H1 (cell line): ENCODE data around the gene MPPE1. TPM values are rescaled to one million over a fixed set of nuclear protein-coding genes. Genes with fewer than 3 reads are reported as not detected.

Experiments used
- CTCF ChIA-PET: fragments of 300-600 bp; sonication (Branson Sonifier 250); formaldehyde crosslinking; loops from one replicate; lab custom pipeline; 2021; ENCODE audit not compliant: partially characterized antibody; lab: Charles Lee
- POLR2A ChIA-PET: fragments of 300-600 bp; sonication (Branson Sonifier 250); formaldehyde crosslinking; loops from one replicate; lab custom pipeline; 2021; ENCODE audit warnings: inconsistent platforms; ENCODE audit not compliant: partially characterized antibody; lab: Charles Lee
- DNase-seq, 2 experiments: peaks; one replicate each; pipeline versions ENCODE4 v3.0.0 to v3.0.0-alpha.2; 2010 to 2022; ENCODE audit warnings: low spot score in 2 of 2, low read depth in 1 of 2, mixed read lengths in 1 of 2
- FAIRE-seq: peaks from 2 replicates; lab custom pipeline; 2011; peaks lifted over from hg19 to GRCh38; lab: Jason Lieb, UNC
- H2AFZ ChIP-seq: 2 replicates; pipeline ENCODE4 v1.8.1; 2012; ENCODE audit warnings: low read length, inconsistent platforms
- H2AK5ac ChIP-seq: 2 replicates; pipeline ENCODE4 v1.6.1; 2013; ENCODE audit warnings: low read depth, low read length
- H2BK120ac ChIP-seq: replicated peaks from 2 replicates; pipeline ENCODE3; 2013; ENCODE audit warnings: low read depth, low read length, inconsistent platforms
- H2BK12ac ChIP-seq: 2 replicates; pipeline ENCODE4 v1.6.1; 2013; ENCODE audit warnings: low read depth, low read length
- H2BK15ac ChIP-seq: 2 replicates; pipeline ENCODE4 v1.6.1; 2013; ENCODE audit warnings: low read length
- H2BK20ac ChIP-seq: 2 replicates; pipeline ENCODE4 v1.6.1; 2013; ENCODE audit warnings: low read length
- H2BK5ac ChIP-seq: 2 replicates; pipeline ENCODE4 v1.6.1; 2013; ENCODE audit warnings: low read depth, low read length
- H3K14ac ChIP-seq: 2 replicates; pipeline ENCODE4 v1.6.1; 2013; ENCODE audit warnings: inconsistent platforms; ENCODE audit not compliant: insufficient read length
- H3K18ac ChIP-seq: 2 replicates; pipeline ENCODE4 v1.6.1; 2013; ENCODE audit warnings: low read length; ENCODE audit errors: extremely low read depth
- H3K23ac ChIP-seq: 2 replicates; pipeline ENCODE4 v1.6.1; 2013; ENCODE audit warnings: inconsistent platforms; ENCODE audit not compliant: insufficient read length
- H3K23me2 ChIP-seq: 2 replicates; pipeline ENCODE4 v1.6.1; 2013; ENCODE audit warnings: low read depth, low read length
- H3K27ac ChIP-seq: 2 replicates; pipeline ENCODE4 v1.6.1; 2011; ENCODE audit warnings: low read depth, low read length, inconsistent platforms
- H3K27me3 ChIP-seq, 4 experiments: replicated peaks in 1 of 4; 1 replicate in 1 of 4; 2 replicates in 3 of 4; pipeline versions ENCODE4 v1.6.1 to v1.8.1; 2011 to 2013; ENCODE audit warnings: low read length in 3 of 4, mild to moderate bottlenecking in 3 of 4, inconsistent platforms in 2 of 4, mixed read lengths in 2 of 4, moderate library complexity in 1 of 4; ENCODE audit not compliant: control insufficient read depth in 3 of 4, insufficient read depth in 3 of 4; ENCODE audit errors: extremely low read depth in 1 of 4
- H3K36me3 ChIP-seq, 4 experiments: 2 replicates each; pipeline versions ENCODE4 v1.6.1 to v1.8.1; 2011 to 2013; ENCODE audit warnings: mild to moderate bottlenecking in 4 of 4, low read length in 3 of 4, moderate library complexity in 2 of 4, control low read depth in 1 of 4, inconsistent platforms in 1 of 4; ENCODE audit not compliant: insufficient read depth in 4 of 4, control insufficient read depth in 2 of 4
- H3K4ac ChIP-seq: replicated peaks from 2 replicates; pipeline ENCODE3; 2013; ENCODE audit warnings: low read length, low read depth, mixed read lengths, inconsistent platforms; ENCODE audit not compliant: insufficient read length
- H3K4me1 ChIP-seq, 4 experiments: replicated peaks in 1 of 4; 1 replicate in 1 of 4; 2 replicates in 3 of 4; pipeline versions ENCODE4 v1.6.1 to v1.8.1; 2011 to 2013; ENCODE audit warnings: low read length in 3 of 4, inconsistent platforms in 2 of 4, mixed read lengths in 1 of 4; ENCODE audit not compliant: insufficient read depth in 4 of 4, control insufficient read depth in 3 of 4
- H3K4me2 ChIP-seq, 2 experiments: 2 replicates each; pipeline versions ENCODE4 v1.6.1 to v1.8.1; 2011 to 2013; ENCODE audit warnings: low read depth in 2 of 2, low read length in 2 of 2, control low read depth in 1 of 2, inconsistent platforms in 1 of 2, mild to moderate bottlenecking in 1 of 2; ENCODE audit not compliant: insufficient read depth in 1 of 2
- H3K4me3 ChIP-seq, 4 experiments: fragments of 200-600, 300-600 bp in 1 of 4; sonication (generic), shearing (Covaris generic), sonication (Bioruptor Twin) in 1 of 4; 2 replicates each; pipeline versions ENCODE4 v1.5.1 to v1.8.1; 2011 to 2016; ENCODE audit warnings: low read length in 4 of 4, low read depth in 3 of 4, control low read depth in 2 of 4, inconsistent platforms in 2 of 4, mild to moderate bottlenecking in 2 of 4, mixed read lengths in 1 of 4, moderate library complexity in 1 of 4; ENCODE audit not compliant: insufficient read depth in 2 of 4; ENCODE audit errors: extremely low read depth in 1 of 4
- H3K56ac ChIP-seq: replicated peaks from 2 replicates; pipeline ENCODE3; 2013; ENCODE audit warnings: low read depth, mild to moderate bottlenecking, mixed read lengths, low read length, inconsistent platforms; ENCODE audit not compliant: insufficient read length
- H3K79me1 ChIP-seq: 2 replicates; pipeline ENCODE4 v1.6.1; 2013; ENCODE audit warnings: low read depth, low read length, control low read depth
- H3K79me2 ChIP-seq, 2 experiments: 2 replicates each; pipeline versions ENCODE4 v1.6.1 to v1.8.1; 2012 to 2013; ENCODE audit warnings: low read length in 2 of 2, mild to moderate bottlenecking in 2 of 2, inconsistent platforms in 1 of 2; ENCODE audit not compliant: insufficient read depth in 2 of 2, control insufficient read depth in 1 of 2
- H3K9ac ChIP-seq, 4 experiments: replicated peaks in 1 of 4; 1 replicate in 1 of 4; 2 replicates in 3 of 4; pipeline versions ENCODE4 v1.6.1 to v1.8.1; 2011 to 2013; ENCODE audit warnings: low read depth in 3 of 4, low read length in 3 of 4, control low read depth in 2 of 4, mild to moderate bottlenecking in 2 of 4, moderate library complexity in 2 of 4, inconsistent platforms in 1 of 4; ENCODE audit errors: extremely low read depth in 1 of 4
- H3K9me3 ChIP-seq, 2 experiments: 2 replicates each; pipeline versions ENCODE4 v1.6.1 to v1.8.1; 2012 to 2013; ENCODE audit warnings: mild to moderate bottlenecking in 2 of 2, moderate library complexity in 2 of 2, control low read depth in 1 of 2, inconsistent platforms in 1 of 2, low read depth in 1 of 2, low read length in 1 of 2, mixed read lengths in 1 of 2; ENCODE audit not compliant: insufficient read depth in 2 of 2
- H4K20me1 ChIP-seq, 2 experiments: replicated peaks in 1 of 2; 2 replicates each; pipeline versions ENCODE3 to v1.8.1; 2011 to 2013; ENCODE audit warnings: inconsistent platforms in 2 of 2, low read length in 2 of 2, mild to moderate bottlenecking in 1 of 2; ENCODE audit not compliant: insufficient read depth in 2 of 2, control insufficient read depth in 1 of 2
- H4K5ac ChIP-seq: 2 replicates; pipeline ENCODE4 v1.6.1; 2013; ENCODE audit warnings: low read length, low read depth, mixed read lengths, inconsistent platforms; ENCODE audit not compliant: insufficient read length
- H4K8ac ChIP-seq: 2 replicates; pipeline ENCODE4 v1.8.0; 2013; ENCODE audit warnings: mild to moderate bottlenecking, moderate library complexity, low read length, inconsistent platforms; ENCODE audit not compliant: insufficient read depth; ENCODE audit errors: extremely low read depth
- H4K91ac ChIP-seq: replicated peaks from 2 replicates; pipeline ENCODE3; 2013; ENCODE audit warnings: low read length, mixed read lengths, inconsistent platforms; ENCODE audit not compliant: insufficient read length
- FOSL1 ChIP-seq: IDR thresholded peaks from 2 replicates; pipeline ENCODE4 v1.6.1; 2011; ENCODE audit warnings: mild to moderate bottlenecking, low read depth, low read length, moderate library complexity; ENCODE audit not compliant: insufficient read depth
- JUN ChIP-seq: IDR thresholded peaks from 2 replicates; pipeline ENCODE4 v1.6.1; 2011; ENCODE audit warnings: low read depth, mild to moderate bottlenecking, improper control_type of control experiment, low read length
- NRF1 ChIP-seq: IDR thresholded peaks from 2 replicates; pipeline ENCODE4 v1.6.1; 2011; ENCODE audit warnings: mild to moderate bottlenecking, low read depth, low read length, improper control_type of control experiment
- PHF8 ChIP-seq: fragments of 200-600 bp; sonication (generic); conservative IDR thresholded peaks from 2 replicates; pipeline ENCODE4 v1.7.1; 2012; ENCODE audit warnings: low read depth, mild to moderate bottlenecking, inconsistent platforms, low read length, moderate library complexity
- POLR2A ChIP-seq, 2 experiments: IDR thresholded peaks; 1 replicate in 1 of 2; 2 replicates in 1 of 2; pipeline ENCODE4 v1.6.1; 2011; ENCODE audit warnings: low read depth in 2 of 2, low read length in 2 of 2, mild to moderate bottlenecking in 2 of 2; ENCODE audit errors: control extremely low read depth in 1 of 2
- SIRT6 ChIP-seq: IDR thresholded peaks from one replicate; pipeline ENCODE4 v1.7.1; 2012; ENCODE audit warnings: low read length, inconsistent platforms
- TAF7 ChIP-seq: optimal IDR thresholded peaks from 2 replicates; pipeline ENCODE3; 2011; ENCODE audit warnings: low read depth, mild to moderate bottlenecking, inconsistent platforms, low read length, moderate library complexity, borderline replicate concordance
- WGBS, 2 experiments: shearing (Covaris generic) in 1 of 2; methylation state at CpG; one replicate each; pipeline versions ENCODE4 v1.1.6 to v1.1.7; 2013 to 2015; ENCODE audit warnings: low lambda C conversion rate in 2 of 2, mixed read lengths in 2 of 2, inconsistent platforms in 1 of 2, low coverage in 1 of 2, missing lambda C conversion rate in 1 of 2; ENCODE audit not compliant: insufficient replicate concordance in 2 of 2, insufficient coverage in 1 of 2, insufficient read length in 1 of 2; ENCODE audit errors: extremely low coverage in 1 of 2, missing lambda C conversion rate in 1 of 2; 5-methylcytosine and 5-hydroxymethylcytosine counted together
- polyA plus RNA-seq, 7 experiments: library from polyadenylated mRNA; depleted of rRNA in 3 of 7; stranded (reverse) in 5 of 7; unstranded in 2 of 7; fragments of >200 nt in 5 of 7; fragments of 200-250 nt in 2 of 7; gene quantifications; 1 replicate in 5 of 7; 2 replicates in 1 of 7; 4 replicates in 1 of 7; pipeline versions ENCODE4 v1.2.1 to v1.2.3, GENCODE V29; 2011 to 2013; ENCODE audit warnings: missing spikeins in 2 of 7, mixed read lengths in 2 of 7
- total RNA-seq: library from RNA; stranded (reverse); fragmentation: NEBNext Ultra II Directional; extraction: Animal tissue kit (Norgen Biotek cat#: 25700); gene quantifications from 2 replicates; pipeline ENCODE4 v1.2.1, GENCODE V29; 2021

Gene MPPE1
- total and polyA plus RNA-seq, 2 of the 8 experiments (the other 6 are each of a cell fraction or from before 2014, with no cell fraction given) = 13.7 to 20.9 TPM

- CTCF ChIA-PET = interaction anchor here (0.5 to 5.5 kb wide), 4 partner anchors 13 to 164 kb away, joined by 3 to 43 read pairs (median 4); no protein-coding TSS in a partner anchor
- Histone ChIP-seq H3K4ac (no peak overlapping the region), H3K36me3 (no peaks in the 10 kb centered on the region), H2BK12ac (no peak overlapping the region), H4K8ac (no peak overlapping the region), H3K4me1 (no peaks in the 10 kb centered on the region; a peak in 1 of 7 replicates), H2AFZ (no peak overlapping the region), H3K56ac (no peak overlapping the region), H4K5ac (no peak overlapping the region), H3K23ac (no peak overlapping the region), H3K9me3 (no peaks in the 10 kb centered on the region), H3K79me2 (no peaks in the 10 kb centered on the region), H4K91ac (no peak overlapping the region), H3K27me3 (no peaks in the 10 kb centered on the region), H3K27ac (no peak overlapping the region), H3K4me3 (no peak overlapping the region), H2BK20ac (no peak overlapping the region), H4K20me1 (no peaks in the 10 kb centered on the region), H2BK5ac (no peak overlapping the region), H3K79me1 (no peaks in the 10 kb centered on the region), H2BK15ac (no peak overlapping the region), H3K18ac (no peak overlapping the region), H3K14ac (no peak overlapping the region), H3K9ac (no peak overlapping the region), H3K23me2 (no peaks in the 10 kb centered on the region), H2AK5ac (no peak overlapping the region), H2BK120ac (no peak overlapping the region), H3K4me2 (no peak overlapping the region)
- FAIRE-seq = no peak
- DNase-seq = no peak
- 91% methylated on average over 12 of the region's 12 CpGs; no CpG with 5 or more reads in 1 of the 2 experiments for WGBS, 2 experiments
- POLR2A ChIA-PET = interaction anchor here (1.7 kb wide), 1 partner anchor 22 kb away, joined by 3 read pairs; no protein-coding TSS in a partner anchor
- TF ChIP-seq FOSL1 (no peak), JUN (no peak), NRF1 (no peak), PHF8 (no peak), SIRT6 (no peak), TAF7 (no peak), POLR2A (IDR thresholded peaks at IDR 0.05; ENCODE audit: control extremely low read depth in 1 of 2, low read depth in 2 of 2, low read length in 2 of 2) (no peak)
Measured at GRCh38 chr18:11925800-11926481, 17.8 kb upstream of the MPPE1 start.
